ENCODE results near the gene FKBP3. TPM values are rescaled to one million over a fixed set of nuclear protein-coding genes. Genes with fewer than 3 reads are reported as not detected.

The FKBP3 gene
- total RNA-seq, result 50.2 and 55.6 TPM in 2 replicates
- long read RNA-seq, transcript FKBP3-202 (7 exons, 1,346 nt), result major isoform, 47 of 57 reads
- long read RNA-seq, partial matches to known transcripts, result 6 of 57 reads
- long read RNA-seq, other reads (novel, unspliced or antisense), result 4 of 57 reads

GRCh38 chr14:45134051-45134958 lies at the start of gene FKBP3:
Gene FKBP3 (minus strand): TSS chr14:45134481. CDS start chr14:45134456, 25 bp downstream.
- Mint-ChIP-seq H3K4me3 (ENCODE audit: unreplicated experiment) (peak within 1 kb of the TSS; percentile 100), H3K27me3 (ENCODE audit: unreplicated experiment) (no peaks in the 10 kb centered on the region), H3K36me3 (ENCODE audit: unreplicated experiment) (peaks cover 4% of the 10 kb centered on the region), H3K9me3 (ENCODE audit: unreplicated experiment) (no peaks in the 10 kb centered on the region), H3K27ac (ENCODE audit: unreplicated experiment) (peak within 1 kb of the TSS; percentile 98), H3K4me1 (ENCODE audit: unreplicated experiment) (peaks cover 38% of the 10 kb centered on the region)
- peak; percentile 33 for TF ChIP-seq CTCF (IDR thresholded peaks at IDR 0.05)
- DNase-seq (ENCODE audit: extremely low spot score, unreplicated experiment), result peak; percentile 98

- Mint-ChIP-seq H3K4me3 (ENCODE audit: unreplicated experiment) (no peak overlapping the region), H3K36me3 (ENCODE audit: unreplicated experiment) (no peaks in the 10 kb centered on the region), H3K27ac (ENCODE audit: unreplicated experiment) (no peak overlapping the region), H3K27me3 (ENCODE audit: unreplicated experiment) (no peaks in the 10 kb centered on the region), H3K9me3 (ENCODE audit: unreplicated experiment) (no peaks in the 10 kb centered on the region), H3K4me1 (ENCODE audit: unreplicated experiment) (peaks cover 3% of the 10 kb centered on the region)
- TF ChIP-seq CTCF (IDR thresholded peaks at IDR 0.05), result no peak
- no peak for DNase-seq (ENCODE audit: extremely low spot score, unreplicated experiment)
Observed at GRCh38 chr14:45181806-45182205, 47.5 kb upstream of the FKBP3 start.

GRCh38 chr14:45181329-45181728 lies 47.0 kb upstream of the FKBP3 start:
- no peak overlapping the region for H3K4me3 Mint-ChIP-seq (ENCODE audit: unreplicated experiment)
- no peaks in the 10 kb centered on the region for H3K36me3 Mint-ChIP-seq (ENCODE audit: unreplicated experiment)
- no peak for TF ChIP-seq CTCF (IDR thresholded peaks at IDR 0.05)
- H3K27me3 Mint-ChIP-seq (ENCODE audit: unreplicated experiment), result no peaks in the 10 kb centered on the region
- no peak overlapping the region for H3K27ac Mint-ChIP-seq (ENCODE audit: unreplicated experiment)
- H3K9me3 Mint-ChIP-seq (ENCODE audit: unreplicated experiment), result no peaks in the 10 kb centered on the region
- DNase-seq (ENCODE audit: extremely low spot score, unreplicated experiment), result no peak
- H3K4me1 Mint-ChIP-seq (ENCODE audit: unreplicated experiment), result peaks cover 3% of the 10 kb centered on the region

GRCh38 chr14:45177076-45177475 lies 42.8 kb upstream of the FKBP3 start:
- Mint-ChIP-seq H3K4me1 (ENCODE audit: unreplicated experiment) (peaks cover 3% of the 10 kb centered on the region), H3K27ac (ENCODE audit: unreplicated experiment) (peak overlapping the region; percentile 45), H3K27me3 (ENCODE audit: unreplicated experiment) (no peaks in the 10 kb centered on the region), H3K36me3 (ENCODE audit: unreplicated experiment) (no peaks in the 10 kb centered on the region), H3K4me3 (ENCODE audit: unreplicated experiment) (no peak overlapping the region), H3K9me3 (ENCODE audit: unreplicated experiment) (no peaks in the 10 kb centered on the region)
- DNase-seq (ENCODE audit: extremely low spot score, unreplicated experiment), result no peak
- no peak for TF ChIP-seq CTCF (IDR thresholded peaks at IDR 0.05)

GRCh38 chr14:45169906-45170305 lies 35.6 kb upstream of the FKBP3 start:
- no peak overlapping the region for H3K27ac Mint-ChIP-seq (ENCODE audit: unreplicated experiment)
- DNase-seq (ENCODE audit: extremely low spot score, unreplicated experiment), result no peak
- H3K4me1 Mint-ChIP-seq (ENCODE audit: unreplicated experiment), result no peaks in the 10 kb centered on the region
- no peak for TF ChIP-seq CTCF (IDR thresholded peaks at IDR 0.05)
- no peaks in the 10 kb centered on the region for H3K9me3 Mint-ChIP-seq (ENCODE audit: unreplicated experiment)
- no peak overlapping the region for H3K4me3 Mint-ChIP-seq (ENCODE audit: unreplicated experiment)
- no peaks in the 10 kb centered on the region for H3K27me3 Mint-ChIP-seq (ENCODE audit: unreplicated experiment)
- peaks cover 4% of the 10 kb centered on the region for H3K36me3 Mint-ChIP-seq (ENCODE audit: unreplicated experiment)

All from osteocyte (in vitro differentiated cells).